HepG2 (cell line): Measurements from ENCODE around the gene CDC34. TPM values are rescaled to one million over a fixed set of nuclear protein-coding genes. Genes with fewer than 3 reads are reported as not detected.

ENCODE experiments used
- CEBPG ChIP-seq: IDR thresholded peaks from 2 replicates; pipeline ENCODE4 v1.6.1; 2016
- ETV5 ChIP-seq: IDR thresholded peaks from 2 replicates; pipeline ENCODE4 v1.6.1; 2018; ENCODE audit warnings: missing biosample characterization, missing genetic modification reagents, inconsistent platforms, borderline replicate concordance
- HCFC1 ChIP-seq: fragments of 150-350 bp; IDR thresholded peaks from 2 replicates; pipeline ENCODE4 v1.6.1; 2014; ENCODE audit warnings: low read depth, low read length
- KDM2A ChIP-seq: sonication (generic); formaldehyde crosslinking; IDR thresholded peaks from 2 replicates; pipeline ENCODE4 v1.4.0; 2020; ENCODE audit warnings: low read depth, missing genetic modification reagents, borderline replicate concordance
- MIXL1 ChIP-seq: IDR thresholded peaks from 2 replicates; pipeline ENCODE4 v1.6.1; 2016
- MYC ChIP-seq: sonication (generic); formaldehyde crosslinking; IDR thresholded peaks from 2 replicates; pipeline ENCODE4 v1.9.0; 2021; ENCODE audit warnings: missing genetic modification reagents, borderline replicate concordance
- NCOA2 ChIP-seq: sonication (generic); formaldehyde crosslinking; IDR thresholded peaks from 2 replicates; pipeline ENCODE4 v1.8.0; 2022; ENCODE audit warnings: inconsistent platforms
- NR0B2 ChIP-seq: sonication (generic); formaldehyde crosslinking; IDR thresholded peaks from 2 replicates; pipeline ENCODE4 v1.4.0; 2020; ENCODE audit warnings: mild to moderate bottlenecking, missing genetic modification reagents
- RBAK ChIP-seq: sonication (generic); formaldehyde crosslinking; IDR thresholded peaks from 2 replicates; pipeline ENCODE4 v1.5.1; 2020; ENCODE audit warnings: mild to moderate bottlenecking, missing genetic modification reagents
- RFX3 ChIP-seq: IDR thresholded peaks from 2 replicates; pipeline ENCODE4 v1.6.1; 2016; ENCODE audit warnings: missing biosample characterization, missing genetic modification reagents
- RFXANK ChIP-seq: IDR thresholded peaks from 2 replicates; pipeline ENCODE4 v1.6.1; 2016
- RXRA ChIP-seq: sonication (generic); formaldehyde crosslinking; IDR thresholded peaks from 2 replicates; pipeline ENCODE4 v1.5.1; 2020; ENCODE audit warnings: missing genetic modification reagents
- RXRB ChIP-seq: IDR thresholded peaks from 2 replicates; pipeline ENCODE4 v1.6.1; 2016; ENCODE audit warnings: borderline replicate concordance, missing genetic modification reagents, missing compliant biosample characterization
- SNRNP70 ChIP-seq: fragments of 200-400 bp; formaldehyde crosslinking; IDR thresholded peaks from 2 replicates; pipeline ENCODE4 v1.6.1; 2017; ENCODE audit warnings: mild to moderate bottlenecking, low read depth, low read length, moderate library complexity
- TBX2 ChIP-seq: sonication (generic); formaldehyde crosslinking; IDR thresholded peaks from 2 replicates; pipeline ENCODE4 v1.5.0; 2020; ENCODE audit warnings: missing genetic modification reagents, mild to moderate bottlenecking, borderline replicate concordance
- ZBTB21 ChIP-seq: sonication (generic); formaldehyde crosslinking; IDR thresholded peaks from 2 replicates; pipeline ENCODE4 v1.4.0; 2020; ENCODE audit warnings: missing genetic modification reagents
- ZBTB38 ChIP-seq: sonication (generic); formaldehyde crosslinking; IDR thresholded peaks from 2 replicates; pipeline ENCODE4 v1.5.1; 2020; ENCODE audit warnings: mild to moderate bottlenecking, missing genetic modification reagents
- ZC3H13 ChIP-seq: sonication (generic); formaldehyde crosslinking; IDR thresholded peaks from 2 replicates; pipeline ENCODE4 v1.8.1; 2023; ENCODE audit warnings: mild to moderate bottlenecking, missing genetic modification reagents, moderate library complexity
- ZMAT3 ChIP-seq: sonication (generic); formaldehyde crosslinking; conservative IDR thresholded peaks from 2 replicates; pipeline ENCODE4 v1.7.0; 2021; ENCODE audit warnings: missing genetic modification reagents
- ZNF333 ChIP-seq: sonication (generic); formaldehyde crosslinking; IDR thresholded peaks from 2 replicates; pipeline ENCODE4 v1.4.0; 2020; ENCODE audit warnings: mild to moderate bottlenecking, missing genetic modification reagents, borderline replicate concordance
- ZNF670 ChIP-seq: sonication (generic); formaldehyde crosslinking; IDR thresholded peaks from 2 replicates; pipeline ENCODE4 v1.8.0; 2022; ENCODE audit warnings: mild to moderate bottlenecking, missing genetic modification reagents, borderline replicate concordance
- ZNF713 ChIP-seq: sonication (generic); formaldehyde crosslinking; IDR thresholded peaks from 2 replicates; pipeline ENCODE4 v1.4.0; 2020; ENCODE audit warnings: mild to moderate bottlenecking, missing genetic modification reagents
- ZNF747 ChIP-seq: sonication (generic); formaldehyde crosslinking; IDR thresholded peaks from 2 replicates; pipeline ENCODE4 v1.8.1; 2023; ENCODE audit warnings: missing genetic modification reagents, mild to moderate bottlenecking, borderline replicate concordance
- polyA plus RNA-seq, 8 experiments: library from polyadenylated mRNA; depleted of rRNA in 3 of 8; stranded (reverse) in 7 of 8; unstranded in 1 of 8; fragments of >200 nt; fragmentation: Illumina TruSeq in 4 of 8; extraction: Trizol in 4 of 8; gene quantifications; 2 replicates each; pipeline versions ENCODE4 v1.2.1 to v1.2.3, GENCODE V29; 2011 to 2016; ENCODE audit warnings: low read depth in 4 of 8, missing spikeins in 1 of 8, mixed read lengths in 1 of 8; ENCODE audit not compliant: insufficient read depth in 1 of 8
- total RNA-seq, 5 experiments: library from RNA; depleted of rRNA; stranded (reverse); fragments of >200 nt; fragmentation: Illumina TruSeq; extraction: Trizol; gene quantifications; 2 replicates each; pipeline ENCODE4 v1.2.3, GENCODE V29; 2016; ENCODE audit warnings: low read depth in 1 of 5
- TF ChIP-seq, protein P1 (sequence below): sonication (generic); formaldehyde crosslinking; IDR thresholded peaks from 2 replicates; pipeline ENCODE4 v1.5.0; 2020; ENCODE audit warnings: mild to moderate bottlenecking, missing genetic modification reagents
- TF ChIP-seq, protein P2 (sequence below): sonication (generic); formaldehyde crosslinking; IDR thresholded peaks from 2 replicates; pipeline ENCODE4 v1.4.0; 2020; ENCODE audit warnings: mild to moderate bottlenecking, missing genetic modification reagents
- TF ChIP-seq, protein P3 (sequence below): sonication (generic); formaldehyde crosslinking; IDR thresholded peaks from 2 replicates; pipeline ENCODE4 v1.5.1; 2020; ENCODE audit warnings: mild to moderate bottlenecking, missing genetic modification reagents, borderline replicate concordance

Gene CDC34
- total and polyA plus RNA-seq, 2 of the 13 experiments (the other 11 are each of a cell fraction or from before 2014, with no cell fraction given), result 138 to 150 TPM

DNA sequence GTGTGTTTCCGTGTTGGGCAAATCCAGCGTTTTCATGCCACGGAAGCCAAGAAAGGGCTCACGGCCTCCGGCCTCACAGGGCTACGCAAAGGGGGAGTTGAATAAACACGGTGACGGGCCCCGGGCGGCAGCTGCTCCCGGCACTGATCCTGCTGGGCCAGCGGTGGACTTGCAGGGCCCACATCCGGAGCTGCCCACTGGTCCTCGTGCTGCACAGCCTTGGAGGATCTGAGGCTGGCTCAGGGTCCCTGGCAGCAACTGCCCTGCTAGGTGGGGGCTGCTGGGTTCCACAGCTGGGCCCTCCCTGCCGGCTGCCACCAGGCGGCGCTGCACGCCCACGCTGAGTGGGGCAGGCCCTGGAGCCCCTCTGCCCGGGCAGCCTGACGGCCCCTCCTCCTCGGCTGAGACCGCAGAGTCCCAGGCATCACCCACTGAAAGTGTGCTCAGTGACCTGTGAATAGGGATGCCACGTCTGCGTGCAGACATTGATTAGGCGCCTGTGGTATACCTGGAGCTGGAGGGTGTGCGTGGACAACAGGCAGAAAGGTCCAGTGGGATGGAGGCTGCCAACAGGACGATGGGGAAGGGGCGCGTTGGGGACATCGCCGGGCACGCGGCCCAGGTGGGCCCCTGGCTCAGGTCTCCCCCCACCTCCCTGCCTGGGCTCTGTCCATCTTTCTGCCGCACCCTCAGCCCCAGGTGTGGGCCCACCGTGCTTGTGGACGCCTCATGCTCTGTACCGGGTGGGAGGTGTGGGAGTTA, 52.9 kb downstream of the CDC34 start (continued):
- TF ChIP-seq NR0B2 (CRISPR knock-in tag) (peak; percentile 68), ZNF670 (CRISPR knock-in tag) (peak; percentile 85), SNRNP70 (no peak), CEBPG (CRISPR knock-in tag) (no peak), ETV5 (CRISPR knock-in tag) (peak; percentile 30; the same call in 1 of the 2 replicates), KDM2A (CRISPR knock-in tag) (peak; percentile 97), ZNF333 (CRISPR knock-in tag) (0 out of 2 replicates have a peak, but pooled peaks have one; percentile 55), RXRB (0 out of 2 replicates have a peak, but pooled peaks have one; percentile 23), ZC3H13 (CRISPR knock-in tag) (peak; percentile 86; the same call in 1 of the 2 replicates), MIXL1 (CRISPR knock-in tag) (peak; percentile 21; the same call in 1 of the 2 replicates), ZMAT3 (CRISPR knock-in tag) (peak; percentile 77; the same call in 1 of the 2 replicates), ZBTB38 (CRISPR knock-in tag) (peak; percentile 88), ZNF713 (CRISPR knock-in tag) (0 out of 2 replicates have a peak, but pooled peaks have one; percentile 30), ZBTB21 (CRISPR knock-in tag) (no peak), RBAK (no peak), RFXANK (CRISPR knock-in tag) (no peak), TBX2 (peak; percentile 67), MYC (peak; percentile 57; the same call in 1 of the 2 replicates), RFX3 (CRISPR knock-in tag) (no peak), RXRA (CRISPR knock-in tag) (peak; percentile 25; the same call in 1 of the 2 replicates), HCFC1 (no peak), NCOA2 (CRISPR knock-in tag) (peak; percentile 21; the same call in 1 of the 2 replicates), ZNF747 (CRISPR knock-in tag) (peak; percentile 80)
- TF ChIP-seq, protein P1, sequence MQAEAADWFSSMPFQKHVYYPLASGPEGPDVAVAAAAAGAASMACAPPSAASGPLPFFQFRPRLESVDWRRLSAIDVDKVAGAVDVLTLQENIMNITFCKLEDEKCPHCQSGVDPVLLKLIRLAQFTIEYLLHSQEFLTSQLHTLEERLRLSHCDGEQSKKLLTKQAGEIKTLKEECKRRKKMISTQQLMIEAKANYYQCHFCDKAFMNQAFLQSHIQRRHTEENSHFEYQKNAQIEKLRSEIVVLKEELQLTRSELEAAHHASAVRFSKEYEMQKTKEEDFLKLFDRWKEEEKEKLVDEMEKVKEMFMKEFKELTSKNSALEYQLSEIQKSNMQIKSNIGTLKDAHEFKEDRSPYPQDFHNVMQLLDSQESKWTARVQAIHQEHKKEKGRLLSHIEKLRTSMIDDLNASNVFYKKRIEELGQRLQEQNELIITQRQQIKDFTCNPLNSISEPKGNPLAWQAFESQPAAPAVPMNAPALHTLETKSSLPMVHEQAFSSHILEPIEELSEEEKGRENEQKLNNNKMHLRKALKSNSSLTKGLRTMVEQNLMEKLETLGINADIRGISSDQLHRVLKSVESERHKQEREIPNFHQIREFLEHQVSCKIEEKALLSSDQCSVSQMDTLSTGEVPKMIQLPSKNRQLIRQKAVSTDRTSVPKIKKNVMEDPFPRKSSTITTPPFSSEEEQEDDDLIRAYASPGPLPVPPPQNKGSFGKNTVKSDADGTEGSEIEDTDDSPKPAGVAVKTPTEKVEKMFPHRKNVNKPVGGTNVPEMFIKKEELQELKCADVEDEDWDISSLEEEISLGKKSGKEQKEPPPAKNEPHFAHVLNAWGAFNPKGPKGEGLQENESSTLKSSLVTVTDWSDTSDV (CRISPR knock-in tag), result no peak
- TF ChIP-seq, protein P2, sequence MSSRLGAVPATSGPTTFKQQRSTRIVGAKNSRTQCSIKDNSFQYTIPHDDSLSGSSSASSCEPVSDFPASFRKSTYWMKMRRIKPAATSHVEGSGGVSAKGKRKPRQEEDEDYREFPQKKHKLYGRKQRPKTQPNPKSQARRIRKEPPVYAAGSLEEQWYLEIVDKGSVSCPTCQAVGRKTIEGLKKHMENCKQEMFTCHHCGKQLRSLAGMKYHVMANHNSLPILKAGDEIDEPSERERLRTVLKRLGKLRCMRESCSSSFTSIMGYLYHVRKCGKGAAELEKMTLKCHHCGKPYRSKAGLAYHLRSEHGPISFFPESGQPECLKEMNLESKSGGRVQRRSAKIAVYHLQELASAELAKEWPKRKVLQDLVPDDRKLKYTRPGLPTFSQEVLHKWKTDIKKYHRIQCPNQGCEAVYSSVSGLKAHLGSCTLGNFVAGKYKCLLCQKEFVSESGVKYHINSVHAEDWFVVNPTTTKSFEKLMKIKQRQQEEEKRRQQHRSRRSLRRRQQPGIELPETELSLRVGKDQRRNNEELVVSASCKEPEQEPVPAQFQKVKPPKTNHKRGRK (CRISPR knock-in tag), result no peak
- TF ChIP-seq, protein P3, sequence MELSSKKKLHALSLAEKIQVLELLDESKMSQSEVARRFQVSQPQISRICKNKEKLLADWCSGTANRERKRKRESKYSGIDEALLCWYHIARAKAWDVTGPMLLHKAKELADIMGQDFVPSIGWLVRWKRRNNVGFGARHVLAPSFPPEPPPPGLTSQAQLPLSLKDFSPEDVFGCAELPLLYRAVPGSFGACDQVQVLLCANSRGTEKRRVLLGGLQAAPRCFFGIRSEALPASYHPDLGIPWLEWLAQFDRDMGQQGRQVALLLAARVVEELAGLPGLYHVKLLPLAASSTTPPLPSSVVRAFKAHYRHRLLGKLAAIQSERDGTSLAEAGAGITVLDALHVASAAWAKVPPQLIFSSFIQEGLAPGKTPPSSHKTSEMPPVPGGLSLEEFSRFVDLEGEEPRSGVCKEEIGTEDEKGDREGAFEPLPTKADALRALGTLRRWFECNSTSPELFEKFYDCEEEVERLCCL, result no peak
